GM08714 (cell line): ENCODE data around the gene RASL10B.
A peak's percentile ranks its signal among the peaks of the same experiment; 100 is the strongest.

Experiments
- H3K4me3 ChIP-seq: fragments of 200-500 bp; sonication (Bioruptor generic); 2 replicates; pipeline ENCODE4 v1.5.1; 2014; ENCODE audit warnings: mild to moderate bottlenecking, low read length, inconsistent platforms
- ZNF274 ChIP-seq: IDR thresholded peaks from 2 replicates; pipeline ENCODE4 v1.6.1; 2012; ENCODE audit warnings: mild to moderate bottlenecking, low read depth, low read length

RASL10B gene

DNA sequence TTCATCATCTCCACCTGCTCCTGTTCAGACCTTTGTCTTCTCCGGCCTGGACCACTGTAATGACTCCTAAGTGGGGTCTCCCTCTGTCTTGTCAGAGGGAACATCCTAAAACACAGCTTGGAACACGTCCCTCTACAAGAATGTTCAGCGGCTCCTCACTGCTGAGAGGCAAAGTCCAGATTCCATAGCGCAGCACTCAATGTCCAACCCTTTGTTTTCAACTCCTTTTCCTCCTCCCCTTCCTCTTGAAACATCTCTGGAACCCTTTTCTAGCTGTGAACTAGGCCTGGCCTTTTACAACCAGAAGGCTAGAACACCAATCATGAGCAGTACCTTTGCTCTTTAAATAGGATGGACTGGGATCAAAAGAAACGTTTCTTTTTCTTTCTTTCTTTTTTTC is 30.2 kb downstream of the RASL10B start:
- TF ChIP-seq ZNF274: no peak
- no peak overlapping the region for H3K4me3 ChIP-seq

DNA sequence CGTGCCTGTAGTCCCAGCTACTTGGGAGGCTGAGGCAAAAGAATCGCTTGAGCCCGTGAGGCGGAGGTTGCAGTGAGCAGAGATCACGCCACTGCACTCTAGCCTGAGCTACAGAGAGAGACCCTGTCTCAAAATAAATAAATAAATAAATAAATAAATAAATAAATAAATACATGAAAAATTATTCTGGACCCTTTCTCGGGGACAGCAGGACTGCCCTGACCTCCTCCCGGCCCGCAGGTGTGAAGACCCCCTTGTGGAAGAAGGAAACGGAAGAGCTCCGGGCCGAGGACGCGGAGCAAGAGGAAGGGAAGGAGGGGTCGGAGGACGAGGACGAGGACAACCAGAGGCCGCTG is 32.3 kb downstream of the RASL10B start:
- no peak for TF ChIP-seq ZNF274
- H3K4me3 ChIP-seq: no peak overlapping the region

DNA sequence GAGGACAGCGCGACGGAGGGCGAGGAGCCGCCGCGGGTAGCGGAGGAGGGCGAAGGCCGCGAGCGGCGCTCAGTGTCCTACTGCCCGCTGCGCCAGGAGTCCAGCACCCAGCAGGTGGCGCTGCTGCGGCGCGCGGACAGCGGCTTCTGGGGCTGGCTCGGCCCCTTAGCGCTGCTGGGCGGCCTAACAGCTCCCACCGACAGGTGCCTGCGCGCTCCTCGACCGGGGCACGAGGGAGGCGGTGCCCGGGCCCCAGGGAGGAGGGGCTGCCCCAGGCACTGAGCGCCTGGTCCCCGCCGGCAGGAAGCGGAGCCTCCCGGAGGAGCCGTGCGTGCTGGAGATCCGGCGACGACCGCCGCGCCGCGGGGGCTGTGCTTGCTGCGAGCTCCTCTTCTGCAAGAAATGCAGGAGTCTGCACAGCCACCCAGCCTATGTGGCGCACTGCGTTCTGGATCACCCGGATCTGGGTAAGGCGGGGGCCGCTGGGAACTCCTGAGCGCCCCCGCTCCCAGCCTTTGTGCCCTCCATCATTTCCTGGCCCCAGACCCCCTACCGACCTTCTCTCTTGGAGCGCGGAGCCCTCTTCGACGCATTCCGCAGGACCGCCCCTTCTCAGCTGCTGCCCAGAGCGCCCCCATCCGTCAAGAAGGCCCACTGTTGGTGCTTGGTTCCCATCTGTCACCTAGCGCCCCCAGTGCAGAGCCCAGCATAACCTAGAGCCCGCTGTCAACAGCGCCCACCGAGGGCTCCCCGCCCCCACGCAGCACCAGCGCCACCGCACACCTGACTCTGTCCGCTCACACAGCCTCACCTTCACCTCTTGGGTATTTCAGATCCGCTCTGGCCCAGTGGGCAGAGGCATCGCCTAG is 32.9 kb downstream of the RASL10B start:
- TF ChIP-seq ZNF274: no peak
- H3K4me3 ChIP-seq: peak overlapping the region; percentile 42; the same call in 1 of the 2 replicates

DNA sequence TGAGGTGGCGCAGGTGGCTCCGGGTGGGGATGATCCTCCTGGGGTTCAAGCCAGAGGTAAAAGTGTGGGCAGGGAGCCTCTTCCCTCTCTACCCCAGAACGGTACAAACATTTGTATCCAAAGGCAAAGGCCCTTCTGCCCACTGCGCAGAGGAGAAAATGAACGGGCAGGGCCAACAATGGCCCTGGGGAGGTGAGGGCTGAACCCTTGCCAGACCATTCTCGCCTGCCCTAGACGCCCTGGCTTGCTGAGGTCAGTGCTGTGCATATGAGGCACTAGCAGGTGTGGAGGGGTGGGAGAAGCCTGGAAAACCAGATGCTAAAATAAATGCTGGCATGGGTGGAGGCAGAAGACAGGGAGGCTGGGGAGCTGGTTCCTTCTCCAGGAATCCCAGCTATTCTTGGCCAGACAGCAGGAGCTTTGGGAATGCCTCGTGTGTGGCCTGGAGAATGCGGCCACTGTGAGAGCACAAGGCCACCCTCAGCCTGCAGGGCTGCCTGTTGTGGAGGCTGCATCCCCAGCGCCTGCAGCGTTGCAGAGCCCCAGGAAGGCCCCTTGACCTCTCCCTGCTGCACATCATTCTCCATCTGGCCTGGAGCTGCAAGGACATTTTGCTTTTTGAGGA is 33.8 kb downstream of the RASL10B start:
- no peak for TF ChIP-seq ZNF274
- no peak overlapping the region for H3K4me3 ChIP-seq

DNA sequence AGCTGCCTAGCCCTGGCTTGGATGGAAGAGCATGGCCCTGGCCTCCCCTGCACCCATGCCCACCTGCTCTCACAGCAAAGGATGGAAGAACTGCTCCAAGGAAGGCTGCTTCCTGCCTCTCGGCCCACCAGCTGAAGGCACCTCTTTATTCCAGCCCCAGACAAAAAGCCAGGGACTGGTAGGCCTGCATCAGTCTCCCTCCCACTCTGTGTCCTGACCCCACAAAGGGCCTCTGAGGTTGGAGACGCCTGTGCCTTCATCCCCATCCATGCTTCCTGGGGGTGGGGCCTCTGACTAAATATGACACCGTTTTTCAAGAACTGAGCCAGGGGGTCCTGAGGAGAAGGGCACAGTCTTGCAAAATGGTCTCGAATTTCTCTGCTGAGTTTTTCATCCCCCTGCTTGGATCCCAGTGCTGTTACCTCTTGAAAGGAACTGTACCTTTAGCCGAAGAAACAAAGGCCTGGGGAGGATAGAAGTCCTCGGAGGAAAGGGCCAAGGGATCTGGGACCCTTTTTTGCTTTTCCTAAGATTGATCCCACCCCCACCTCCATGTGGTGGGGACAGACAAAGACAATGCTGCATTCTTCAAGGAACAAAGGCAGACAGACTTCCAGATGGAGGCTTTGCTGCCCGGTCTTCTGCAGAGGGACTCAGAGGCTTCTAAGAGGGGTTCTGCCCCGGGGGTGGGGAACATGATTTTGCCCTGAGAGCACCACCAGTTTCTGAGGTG is 34.5 kb downstream of the RASL10B start:
- no peak for TF ChIP-seq ZNF274
- no peak overlapping the region for H3K4me3 ChIP-seq

DNA sequence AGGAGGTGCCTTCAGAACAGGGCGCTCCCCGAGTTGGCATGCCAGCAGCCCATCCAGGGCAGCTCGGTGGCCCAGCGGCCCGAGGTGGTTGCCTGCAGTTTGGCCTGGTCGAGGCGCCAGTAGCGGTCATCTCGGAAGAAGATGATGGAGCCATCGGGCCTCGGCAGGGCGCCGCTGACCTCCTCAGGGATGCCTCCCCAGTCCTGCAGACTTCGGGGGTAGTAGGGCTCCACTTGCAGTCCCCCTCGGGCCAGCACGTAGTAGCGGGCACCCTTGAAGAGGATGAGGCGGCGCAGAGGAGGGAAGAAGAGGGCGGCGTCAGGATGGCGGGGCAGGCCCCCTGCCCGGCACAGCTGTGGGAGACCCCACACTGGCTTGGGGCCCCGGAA is 35.0 kb downstream of the RASL10B start:
- no peak overlapping the region for H3K4me3 ChIP-seq
- TF ChIP-seq ZNF274: no peak

DNA sequence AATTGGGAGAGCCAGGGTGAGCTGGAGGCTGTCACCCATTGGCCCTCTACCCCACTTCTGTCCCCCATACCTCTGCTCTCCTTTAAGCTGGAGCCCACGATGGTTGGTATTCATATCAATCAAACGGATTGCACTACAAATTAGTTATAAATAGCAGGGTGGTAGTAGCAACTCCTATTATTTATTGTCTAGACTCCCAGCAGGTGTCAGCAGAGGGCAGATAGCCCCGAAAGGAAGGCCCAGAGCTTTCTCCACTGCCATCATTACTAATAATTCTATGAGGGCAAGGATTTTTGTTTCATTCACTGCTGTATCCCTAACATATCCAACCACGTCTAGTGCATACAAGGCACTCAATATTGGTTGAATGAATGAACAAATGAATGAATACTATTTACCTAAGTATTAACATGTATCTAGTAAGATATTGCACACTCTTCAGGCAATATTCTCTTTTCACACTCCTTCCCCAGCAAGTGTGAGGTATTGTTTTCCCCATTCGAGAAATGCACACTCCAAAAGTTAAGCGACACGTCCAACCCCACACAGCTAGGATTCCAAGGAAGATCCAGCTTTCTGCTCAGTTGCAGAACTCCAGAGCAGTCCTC is 35.6 kb downstream of the RASL10B start:
- TF ChIP-seq ZNF274: no peak
- H3K4me3 ChIP-seq: no peak overlapping the region

DNA sequence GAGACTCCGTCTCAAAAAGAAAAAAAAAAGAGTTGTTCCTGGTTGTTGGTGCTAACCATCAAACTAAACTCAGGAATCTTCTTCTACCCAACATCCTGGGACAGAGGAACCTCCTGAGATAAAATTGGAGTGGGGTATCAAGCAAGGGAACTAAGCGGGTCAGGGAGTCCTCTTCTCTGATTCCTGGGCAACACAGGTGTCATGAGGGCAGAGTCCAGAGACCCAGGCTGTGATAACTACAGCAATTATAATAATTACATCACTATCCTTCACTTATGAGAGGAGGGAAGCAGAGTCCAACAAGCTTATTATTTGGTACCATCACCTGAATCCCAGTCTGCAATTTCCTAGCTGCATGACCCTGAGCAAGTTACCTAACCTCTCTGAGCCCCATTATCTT is 37.4 kb downstream of the RASL10B start:
- H3K4me3 ChIP-seq: no peak overlapping the region
- TF ChIP-seq ZNF274: no peak

DNA sequence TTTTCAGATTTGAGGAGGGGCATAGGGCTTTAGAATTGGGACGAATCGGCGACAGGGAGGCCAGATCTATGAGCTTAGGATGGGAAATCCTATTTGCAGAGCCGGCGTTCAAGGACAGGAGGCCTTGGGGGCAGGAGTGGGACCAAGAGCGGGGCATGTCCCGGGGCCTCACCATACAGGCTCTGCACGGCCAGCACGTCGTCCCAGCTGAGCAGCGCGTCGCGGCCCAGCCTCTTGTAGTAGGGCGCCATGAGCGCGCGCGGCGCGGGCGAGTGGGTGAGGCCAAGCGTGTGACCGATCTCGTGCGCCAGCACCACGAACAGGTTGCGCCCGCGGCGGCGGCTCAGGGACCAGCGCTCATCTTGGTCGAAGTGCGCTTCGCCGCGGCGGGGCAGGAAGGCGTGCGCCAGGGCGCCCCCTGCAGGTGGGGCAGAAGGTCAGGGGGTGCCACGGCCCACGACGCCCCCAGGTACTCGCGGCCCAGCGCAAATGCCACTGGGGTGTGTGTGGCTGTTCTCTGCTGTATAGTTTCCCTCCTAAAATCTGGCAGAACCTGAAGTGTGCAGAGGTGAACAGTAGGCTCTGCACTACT is 38.6 kb downstream of the RASL10B start:
- H3K4me3 ChIP-seq: no peak overlapping the region
- no peak for TF ChIP-seq ZNF274

DNA sequence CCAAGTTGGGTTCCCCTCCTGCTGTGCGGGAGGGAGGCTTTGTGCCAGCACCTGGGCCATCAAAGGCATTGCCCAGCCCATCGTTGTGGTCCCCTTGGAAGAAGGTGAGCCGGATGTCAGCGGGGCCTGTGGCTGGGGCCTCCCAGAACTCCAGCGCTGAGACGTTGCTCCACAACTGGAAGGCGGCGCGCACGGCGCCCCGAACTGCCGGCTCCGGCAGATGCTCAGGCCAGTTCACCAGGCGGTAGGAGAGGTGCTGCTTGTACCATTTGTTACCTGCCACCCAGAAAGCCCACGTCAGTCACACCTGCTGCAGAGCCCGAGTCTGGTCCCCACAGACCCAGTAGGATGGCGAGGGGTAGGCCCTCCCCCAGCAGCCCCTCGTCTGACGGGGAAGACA is 41.7 kb downstream of the RASL10B start:
- TF ChIP-seq ZNF274: no peak
- H3K4me3 ChIP-seq: no peak overlapping the region

DNA sequence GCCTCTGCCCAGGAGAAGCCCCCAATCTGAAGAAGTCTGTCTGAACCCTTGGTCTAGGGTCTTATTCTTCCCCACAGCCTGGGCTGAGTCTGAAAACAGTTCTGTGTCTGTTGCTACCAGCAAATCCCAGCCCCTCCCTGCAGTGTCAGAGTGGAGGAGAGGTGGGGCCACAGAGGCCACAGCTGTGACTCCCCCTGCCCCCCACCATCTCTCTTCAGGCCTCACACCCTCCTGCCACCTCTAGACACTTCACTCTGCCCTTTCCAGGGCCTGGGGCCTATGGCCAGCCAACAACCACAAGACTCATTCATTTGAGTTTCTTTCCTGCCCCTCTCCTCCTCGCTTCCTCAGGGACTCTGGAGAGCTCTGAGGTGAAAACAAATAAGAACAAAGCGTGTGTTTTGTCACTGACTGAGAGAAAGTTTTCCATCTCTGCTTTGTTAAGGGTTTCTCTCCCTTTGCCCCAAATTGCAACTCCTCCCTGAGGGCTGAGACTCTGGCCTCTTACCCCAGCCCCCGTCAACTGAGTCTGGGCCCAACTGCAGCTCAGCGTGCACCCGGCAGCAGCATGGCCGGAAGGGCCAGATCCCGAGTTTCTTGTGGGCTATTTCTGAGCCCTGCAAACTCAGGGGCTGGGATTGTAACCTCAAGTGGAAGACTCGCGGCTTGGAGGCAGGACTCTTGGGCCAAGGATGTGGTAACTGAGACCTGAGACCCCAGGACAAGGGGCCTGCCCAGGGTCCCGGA is 42.4 kb downstream of the RASL10B start:
- H3K4me3 ChIP-seq: no peak overlapping the region
- TF ChIP-seq ZNF274: no peak

DNA sequence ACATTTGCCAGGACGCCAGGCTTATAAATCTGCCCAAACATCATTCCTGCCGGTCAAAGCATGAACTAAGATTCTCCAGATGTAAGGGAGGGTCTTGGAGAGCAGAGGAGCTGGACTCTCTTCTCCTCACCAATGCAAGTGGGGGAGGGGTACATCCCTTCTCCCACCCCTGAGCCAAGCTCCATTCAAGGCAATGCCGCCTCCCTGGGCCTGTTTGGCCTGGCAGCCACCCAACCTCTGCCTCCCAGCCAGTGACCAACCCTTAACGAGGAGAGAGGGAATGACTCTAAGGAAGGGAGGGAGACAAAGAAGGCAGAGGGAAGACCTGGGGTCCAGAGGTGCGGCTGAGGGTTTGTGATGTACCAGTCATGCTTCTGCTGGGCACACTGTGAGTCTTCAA is 43.1 kb downstream of the RASL10B start:
- TF ChIP-seq ZNF274: no peak
- H3K4me3 ChIP-seq: no peak overlapping the region

DNA sequence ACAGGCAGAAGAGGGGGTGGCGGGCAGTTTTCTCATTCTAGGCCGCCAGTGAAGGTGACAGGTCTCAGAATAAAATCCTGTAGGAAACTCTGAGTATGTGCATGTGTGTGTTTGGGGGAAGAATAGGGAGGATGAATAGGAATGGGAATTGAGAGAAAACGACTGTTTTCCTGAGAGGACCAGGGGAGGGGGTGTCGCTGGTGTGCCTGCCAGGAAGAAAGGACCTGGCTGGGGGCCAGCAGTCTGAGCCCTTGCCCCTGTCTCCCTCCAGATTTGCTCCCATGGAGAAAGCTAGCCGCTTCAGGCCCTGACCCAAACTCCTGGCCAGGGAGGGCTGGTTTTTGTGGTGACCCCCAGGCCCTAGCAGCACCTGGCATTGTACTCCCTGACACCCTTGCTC is 43.6 kb downstream of the RASL10B start:
- H3K4me3 ChIP-seq: no peak overlapping the region
- no peak for TF ChIP-seq ZNF274

DNA sequence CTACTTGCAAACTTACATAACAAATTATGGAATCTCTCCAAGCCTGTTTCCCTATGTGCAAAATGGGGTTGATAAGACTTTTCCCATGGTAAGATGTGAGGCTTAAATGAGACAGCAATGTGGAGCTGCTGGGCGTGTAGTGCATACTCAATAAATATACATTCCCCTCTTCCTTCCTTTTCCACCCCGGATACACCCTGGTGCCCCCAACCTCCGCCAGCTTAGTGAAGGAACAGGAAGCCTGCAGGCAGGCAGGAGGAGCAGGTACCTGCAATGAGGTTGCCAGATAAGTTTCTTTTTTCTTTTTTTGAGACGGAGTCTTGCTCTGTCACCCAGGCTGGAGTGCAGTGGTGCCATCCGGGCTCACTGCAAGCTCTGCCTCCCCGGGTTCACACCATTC is 44.1 kb downstream of the RASL10B start:
- H3K4me3 ChIP-seq: no peak overlapping the region
- no peak for TF ChIP-seq ZNF274
